ENCODE measurements around the gene ZNF148.
"Not testable (repeated sequence)": the region's sequence is repeated elsewhere in the genome, so short reads cannot be mapped to it uniquely, and the experiment has no call there.

Gene ZNF148

GRCh38 chr3:125403789-125404188 lies 28.7 kb upstream of the ZNF148 start:
- DNase-seq (ENCODE audit: extremely low read depth, low read depth), result no peak
- TF ChIP-seq, protein P1, sequence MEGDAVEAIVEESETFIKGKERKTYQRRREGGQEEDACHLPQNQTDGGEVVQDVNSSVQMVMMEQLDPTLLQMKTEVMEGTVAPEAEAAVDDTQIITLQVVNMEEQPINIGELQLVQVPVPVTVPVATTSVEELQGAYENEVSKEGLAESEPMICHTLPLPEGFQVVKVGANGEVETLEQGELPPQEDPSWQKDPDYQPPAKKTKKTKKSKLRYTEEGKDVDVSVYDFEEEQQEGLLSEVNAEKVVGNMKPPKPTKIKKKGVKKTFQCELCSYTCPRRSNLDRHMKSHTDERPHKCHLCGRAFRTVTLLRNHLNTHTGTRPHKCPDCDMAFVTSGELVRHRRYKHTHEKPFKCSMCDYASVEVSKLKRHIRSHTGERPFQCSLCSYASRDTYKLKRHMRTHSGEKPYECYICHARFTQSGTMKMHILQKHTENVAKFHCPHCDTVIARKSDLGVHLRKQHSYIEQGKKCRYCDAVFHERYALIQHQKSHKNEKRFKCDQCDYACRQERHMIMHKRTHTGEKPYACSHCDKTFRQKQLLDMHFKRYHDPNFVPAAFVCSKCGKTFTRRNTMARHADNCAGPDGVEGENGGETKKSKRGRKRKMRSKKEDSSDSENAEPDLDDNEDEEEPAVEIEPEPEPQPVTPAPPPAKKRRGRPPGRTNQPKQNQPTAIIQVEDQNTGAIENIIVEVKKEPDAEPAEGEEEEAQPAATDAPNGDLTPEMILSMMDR (IDR thresholded peaks at IDR 0.05; ENCODE audit: low read depth, low read length), result no peak

GRCh38 chr3:125402639-125403038 lies 27.5 kb upstream of the ZNF148 start:
- DNase-seq (ENCODE audit: extremely low read depth, low read depth), result no peak
- TF ChIP-seq, protein P1 (IDR thresholded peaks at IDR 0.05; ENCODE audit: low read depth, low read length), result no peak

DNA sequence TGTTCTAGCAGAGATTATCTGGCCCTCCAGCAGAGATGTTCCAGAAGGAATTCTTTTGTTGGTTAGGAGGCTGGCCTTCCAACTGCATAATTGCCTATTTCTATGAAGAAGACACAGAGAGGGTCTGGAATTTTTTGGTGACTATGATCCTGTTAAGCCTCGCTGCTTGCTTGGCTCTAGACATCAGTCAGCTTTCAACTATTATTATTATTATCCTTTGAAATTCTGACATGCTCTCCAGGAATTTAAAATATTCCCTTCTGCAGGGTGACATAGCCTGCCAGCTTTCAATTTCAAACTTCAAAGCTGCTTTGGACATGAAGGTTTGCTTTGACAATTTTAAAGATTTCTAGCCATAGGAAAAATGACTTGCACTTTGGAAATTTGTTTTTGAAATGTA lies 26.3 kb upstream of the ZNF148 start:
- DNase-seq (ENCODE audit: extremely low read depth, low read depth), result no peak
- TF ChIP-seq, protein P1 (IDR thresholded peaks at IDR 0.05; ENCODE audit: low read depth, low read length), result no peak

GRCh38 chr3:125398952-125399351 lies 23.8 kb upstream of the ZNF148 start:
- TF ChIP-seq, protein P1 (IDR thresholded peaks at IDR 0.05; ENCODE audit: low read depth, low read length), result no peak
- DNase-seq (ENCODE audit: extremely low read depth, low read depth), result no peak

- TF ChIP-seq, protein P1 (IDR thresholded peaks at IDR 0.05; ENCODE audit: low read depth, low read length), result no peak
- DNase-seq (ENCODE audit: extremely low read depth, low read depth), result no peak
Observed at GRCh38 chr3:125395091-125395490, 20.0 kb upstream of the ZNF148 start.

DNA sequence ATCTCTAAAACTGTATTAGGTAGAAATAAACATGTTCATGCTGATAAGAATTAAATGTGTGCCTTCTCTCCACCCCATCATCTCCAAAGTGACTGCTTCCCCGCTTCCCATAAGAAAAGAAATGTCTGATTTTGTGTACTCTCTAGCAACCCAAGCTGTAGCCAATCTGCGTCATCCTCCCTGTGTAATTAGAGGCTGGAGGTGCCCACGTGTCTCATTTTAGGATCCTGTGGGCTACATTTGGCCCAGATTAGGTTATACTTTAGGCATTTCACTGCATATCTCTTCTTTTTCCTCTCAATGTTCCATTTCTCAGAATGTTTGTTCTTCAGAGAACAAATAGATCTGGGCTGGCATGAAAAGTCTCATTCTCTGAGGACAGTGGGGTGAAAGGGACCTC lies 19.3 kb upstream of the ZNF148 start:
- TF ChIP-seq, protein P1 (IDR thresholded peaks at IDR 0.05; ENCODE audit: low read depth, low read length), result no peak
- DNase-seq (ENCODE audit: extremely low read depth, low read depth), result no peak

DNA sequence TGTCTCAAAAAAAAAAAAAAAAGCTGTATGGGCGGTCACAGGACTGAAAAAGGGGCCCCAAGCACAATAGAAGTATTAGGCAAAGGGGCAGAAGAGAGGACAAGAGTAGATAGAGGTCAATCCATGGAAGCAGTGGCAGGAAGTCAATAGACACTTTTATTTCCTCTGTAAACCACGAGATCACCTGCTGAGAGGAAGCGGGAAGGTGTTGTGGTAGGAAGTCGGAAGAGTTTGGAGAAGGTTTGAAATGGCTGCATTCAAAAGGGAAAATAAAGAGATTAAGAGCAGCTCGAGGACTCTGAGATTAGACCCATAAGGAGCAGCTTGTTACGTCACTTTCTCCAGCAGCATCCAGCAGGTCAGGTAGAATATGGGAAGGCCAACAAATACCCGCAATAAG lies 14.2 kb upstream of the ZNF148 start:
- TF ChIP-seq, protein P1 (IDR thresholded peaks at IDR 0.05; ENCODE audit: low read depth, low read length), result no peak
- DNase-seq (ENCODE audit: extremely low read depth, low read depth), result no peak

DNA sequence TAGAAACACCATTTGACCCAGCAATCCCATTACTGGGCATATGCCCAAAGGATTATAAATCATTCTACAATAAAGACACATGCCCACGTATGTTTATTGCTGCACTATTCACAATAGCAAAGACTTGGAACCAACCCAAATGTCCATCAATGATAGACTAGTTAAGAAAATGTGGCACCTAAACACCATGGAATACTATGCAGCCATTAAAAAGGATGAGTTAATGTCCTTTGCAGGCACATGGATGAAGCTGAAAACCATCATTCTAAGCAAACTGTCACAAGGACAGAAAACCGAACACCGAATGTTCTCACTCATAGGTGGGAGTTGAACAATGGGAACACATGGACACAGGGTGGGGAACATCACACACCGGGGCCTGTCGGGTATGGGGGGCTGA lies 13.2 kb upstream of the ZNF148 start:
- not testable (repeated sequence) for DNase-seq (ENCODE audit: extremely low read depth, low read depth)

Measured in AG09319 (cell line).